ENCODE measurements around the gene ANKAR. TPM values are rescaled to one million over a fixed set of nuclear protein-coding genes. Genes with fewer than 3 reads are reported as not detected.

The ANKAR gene
- total and polyA plus RNA-seq, 11 donors: 0.75 to 10.1 (median 6.4) TPM

- DNase-seq (no peak), ATAC-seq (no peak)
- H3K27me3 ChIP-seq: no peaks in the 10 kb centered on the region
- no peak overlapping the region for H3K4me3 ChIP-seq
- 66 to 76% (median 68%) methylated on average over 4 of the region's 4 CpGs for WGBS, 4 donors
- intact Hi-C loops (cut with DNase I): loop anchor here in 1 of 10 donors (10.0 kb wide), 1 partner anchor 108 kb away; the partner anchor contains the start of genes ORMDL1 and PMS1
- peaks cover 0 to 13% (median 9%) of the 10 kb centered on the region in 9 donors for H3K36me3 ChIP-seq
- peaks cover 0 to 27% (median 15%) of the 10 kb centered on the region in 12 donors for H3K4me1 ChIP-seq
- H3K27ac ChIP-seq: no peak overlapping the region
- TF ChIP-seq CTCF (IDR thresholded peaks at IDR 0.05) (no peak), POLR2A (IDR thresholded peaks at IDR 0.05) (no peak)
- H3K9me3 ChIP-seq: peaks cover 0 to 20% (median 4%) of the 10 kb centered on the region in 12 donors
Observed at GRCh38 chr2:189676471-189676870, 2.0 kb downstream of the ANKAR start.

DNA sequence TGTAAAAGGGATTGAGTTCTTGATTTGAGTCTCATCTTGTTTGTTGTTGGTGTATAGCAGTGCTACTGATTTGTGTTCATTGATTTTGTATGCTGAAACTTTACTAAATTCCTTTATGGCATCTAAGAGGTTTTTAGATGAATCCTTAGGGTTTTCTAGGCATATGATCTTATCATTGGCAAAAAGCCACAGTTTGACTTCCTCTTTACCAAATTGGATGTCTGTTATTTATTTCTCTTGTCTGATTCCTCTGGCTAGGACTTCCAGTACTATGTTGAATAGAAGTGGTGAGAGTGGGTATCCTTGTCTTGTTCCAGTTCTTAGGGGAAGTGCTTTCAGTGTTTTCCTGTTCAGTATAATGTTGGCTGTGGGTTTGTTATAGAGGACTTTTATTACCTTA, 4.8 kb downstream of the ANKAR start:
- no peak for TF ChIP-seq CTCF (IDR thresholded peaks at IDR 0.05)
- no peak for TF ChIP-seq POLR2A (IDR thresholded peaks at IDR 0.05)
- Histone ChIP-seq H3K9me3 (peaks cover 0 to 20% (median 4%) of the 10 kb centered on the region in 12 donors), H3K4me3 (no peak overlapping the region), H3K4me1 (peaks cover 0 to 18% (median 6%) of the 10 kb centered on the region in 12 donors), H3K27ac (no peak overlapping the region), H3K27me3 (no peaks in the 10 kb centered on the region), H3K36me3 (peaks cover 0 to 4% (median 0%) of the 10 kb centered on the region in 9 donors)
- DNase-seq (no peak), ATAC-seq (no peak)
- intact Hi-C loops (cut with DNase I): loop anchor here in 1 of 10 donors (10.0 kb wide), 1 partner anchor 106 kb away; the partner anchor contains the start of genes ORMDL1 and PMS1

DNA sequence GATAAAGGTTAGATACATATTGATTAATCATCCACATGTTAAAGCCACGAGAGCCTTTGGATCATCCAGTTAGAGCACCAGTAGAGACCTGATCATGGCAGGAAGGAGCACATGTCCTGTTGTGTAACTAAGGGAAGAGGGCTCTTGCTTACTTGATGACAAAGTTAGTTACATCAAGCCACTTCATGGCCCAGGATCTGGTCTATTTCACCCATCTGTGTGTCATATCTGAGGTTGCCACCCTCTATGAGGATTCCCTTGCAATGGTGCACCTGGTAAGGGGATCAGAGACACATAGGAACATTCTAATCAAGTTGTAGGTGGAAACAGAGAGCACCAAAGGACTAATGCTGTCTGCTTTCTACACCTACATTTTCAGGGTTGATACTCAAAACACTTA, 6.7 kb downstream of the ANKAR start:
- Histone ChIP-seq H3K9me3 (peaks cover 0 to 20% (median 4%) of the 10 kb centered on the region in 12 donors), H3K27ac (no peak overlapping the region), H3K4me3 (no peak overlapping the region), H3K27me3 (no peaks in the 10 kb centered on the region), H3K4me1 (peaks cover 0 to 22% (median 6%) of the 10 kb centered on the region in 12 donors), H3K36me3 (peaks cover 0 to 4% (median 0%) of the 10 kb centered on the region in 9 donors)
- intact Hi-C loops (cut with DNase I): no loop called here
- no peak for TF ChIP-seq POLR2A (IDR thresholded peaks at IDR 0.05)
- no peak for TF ChIP-seq CTCF (IDR thresholded peaks at IDR 0.05)
- WGBS, 4 donors: 91 to 97% (median 95%) methylated on average over 1 of the region's 1 CpG
- ATAC-seq (no peak), DNase-seq (no peak)

DNA sequence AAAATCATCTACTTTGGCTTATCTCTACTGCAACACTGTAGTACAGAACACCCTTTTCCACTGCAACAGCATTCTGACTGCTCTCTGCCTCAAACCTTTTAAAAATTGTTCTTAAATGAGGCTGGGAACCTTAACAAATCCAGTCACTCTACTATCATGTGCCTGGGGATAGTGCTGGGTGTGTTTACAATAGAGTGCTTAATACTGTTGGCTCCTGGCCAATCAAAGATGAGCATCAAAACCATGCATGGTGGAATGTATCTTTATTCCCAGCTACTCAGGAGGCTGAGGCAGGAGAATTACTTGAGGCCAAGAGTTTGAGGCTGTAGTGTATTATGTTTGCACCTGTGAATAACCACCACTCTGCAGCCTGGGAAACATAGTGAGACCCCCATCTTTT, 7.4 kb downstream of the ANKAR start:
- Histone ChIP-seq H3K36me3 (no peaks in the 10 kb centered on the region), H3K4me1 (peaks cover 0 to 22% (median 6%) of the 10 kb centered on the region in 12 donors), H3K27ac (no peak overlapping the region), H3K27me3 (no peaks in the 10 kb centered on the region), H3K4me3 (no peak overlapping the region), H3K9me3 (peaks cover 0 to 20% (median 4%) of the 10 kb centered on the region in 12 donors)
- no peak for ATAC-seq
- intact Hi-C loops (cut with DNase I): no loop called here
- no peak for DNase-seq
- TF ChIP-seq CTCF (IDR thresholded peaks at IDR 0.05) (no peak), POLR2A (IDR thresholded peaks at IDR 0.05) (no peak)
